SU-DHL-6 (cell line): ENCODE data around the gene PHACTR1.

ENCODE experiments used
- H2AFZ ChIP-seq: fragments of 200-600 bp; sonication (generic); 2 replicates; pipeline ENCODE4 v1.6.1; 2014; ENCODE audit warnings: low read depth, mild to moderate bottlenecking, moderate library complexity, mixed read lengths, antibody characterized with exemption, low read length; ENCODE audit not compliant: severe bottlenecking
- H3F3A ChIP-seq: fragments of 200-600 bp; shearing (Covaris generic); 2 replicates; pipeline ENCODE4 v1.6.0; 2016; ENCODE audit warnings: antibody characterized with exemption, mild to moderate bottlenecking; ENCODE audit not compliant: insufficient read depth
- H3K27ac ChIP-seq: fragments of 200-600 bp; sonication (generic); 2 replicates; pipeline ENCODE4 v1.5.1; 2016; ENCODE audit warnings: low read depth, mild to moderate bottlenecking, low read length, moderate library complexity, mixed read lengths
- H3K27me3 ChIP-seq: fragments of 200-600 bp; sonication (generic), shearing (Covaris generic); 2 replicates; pipeline ENCODE4 v1.6.0; 2014; ENCODE audit warnings: mild to moderate bottlenecking, low read length
- H3K36me3 ChIP-seq: fragments of 200-600 bp; sonication (generic); 2 replicates; pipeline ENCODE4 v1.6.1; 2014; ENCODE audit warnings: mild to moderate bottlenecking, low read length, mixed read lengths
- H3K4me2 ChIP-seq: fragments of 300-600, 200-600 bp; shearing (Covaris generic), sonication (generic); 2 replicates; pipeline ENCODE4 v1.6.0; 2014; ENCODE audit warnings: low read length, low read depth, mild to moderate bottlenecking; ENCODE audit not compliant: poor library complexity, severe bottlenecking
- H3K4me3 ChIP-seq: fragments of 200-600 bp; sonication (generic); 2 replicates; pipeline ENCODE4 v1.5.1; 2014; ENCODE audit warnings: antibody characterized with exemption, low read length, mild to moderate bottlenecking, mixed read lengths; ENCODE audit not compliant: insufficient read depth, poor library complexity, severe bottlenecking
- H3K79me2 ChIP-seq: fragments of 200-600 bp; sonication (generic); 2 replicates; pipeline ENCODE4 v1.6.1; 2014; ENCODE audit warnings: mild to moderate bottlenecking, low read length, moderate library complexity; ENCODE audit not compliant: insufficient read depth
- H3K9ac ChIP-seq: fragments of 200-600 bp; sonication (generic); 2 replicates; pipeline ENCODE4 v1.7.0; 2014; ENCODE audit warnings: mild to moderate bottlenecking, low read length
- H3K9me2 ChIP-seq: fragments of 200-600 bp; sonication (generic); replicated peaks from 2 replicates; pipeline ENCODE4 v1.6.1; 2014; ENCODE audit warnings: low read length; ENCODE audit not compliant: insufficient read depth
- H3K9me3 ChIP-seq: fragments of 200-600 bp; sonication (generic); 2 replicates; pipeline ENCODE4 v1.6.1; 2014; ENCODE audit warnings: low read length, mixed read lengths; ENCODE audit not compliant: insufficient read depth
- H4K20me1 ChIP-seq: fragments of 200-600 bp; sonication (generic); 2 replicates; pipeline ENCODE4 v1.6.1; 2014; ENCODE audit warnings: low read depth, mild to moderate bottlenecking, antibody characterized with exemption, low read length, moderate library complexity, mixed read lengths
- CTCF ChIP-seq: fragments of 200-600 bp; sonication (generic); IDR thresholded peaks from one replicate; pipeline ENCODE4 v1.5.1; 2017; ENCODE audit warnings: antibody characterized with exemption, mild to moderate bottlenecking, low read length, moderate library complexity; ENCODE audit not compliant: insufficient read depth, poor library complexity, severe bottlenecking
- EZH2phosphoT487 ChIP-seq: fragments of 200-600 bp; sonication (generic), shearing (Covaris generic); conservative IDR thresholded peaks from 2 replicates; pipeline ENCODE4 v1.6.1; 2018; ENCODE audit warnings: mild to moderate bottlenecking, antibody characterized with exemption, low read length, moderate library complexity, mixed read lengths

The PHACTR1 gene

GRCh38 chr6:13166269-13166668 lies 449.7 kb downstream of the PHACTR1 start:
- Histone ChIP-seq H2AFZ (no peak overlapping the region), H3K27ac (no peak overlapping the region), H3K4me3 (no peak overlapping the region), H3K27me3 (no peaks in the 10 kb centered on the region), H3K9me3 (no peaks in the 10 kb centered on the region), H3K4me2 (no peak overlapping the region), H3K9ac (no peak overlapping the region), H3K79me2 (no peaks in the 10 kb centered on the region), H3K36me3 (no peaks in the 10 kb centered on the region), H3K9me2 (no peaks in the 10 kb centered on the region), H4K20me1 (no peaks in the 10 kb centered on the region), H3F3A (no peaks in the 10 kb centered on the region)
- TF ChIP-seq EZH2phosphoT487 (no peak), CTCF (no peak)

GRCh38 chr6:13166916-13167315 lies 450.3 kb downstream of the PHACTR1 start:
- TF ChIP-seq EZH2phosphoT487 (no peak), CTCF (no peak)
- Histone ChIP-seq H3K4me2 (no peak overlapping the region), H3K9me2 (no peaks in the 10 kb centered on the region), H3K4me3 (no peak overlapping the region), H2AFZ (no peak overlapping the region), H3K9ac (no peak overlapping the region), H4K20me1 (no peaks in the 10 kb centered on the region), H3K27ac (no peak overlapping the region), H3F3A (no peaks in the 10 kb centered on the region), H3K9me3 (no peaks in the 10 kb centered on the region), H3K36me3 (no peaks in the 10 kb centered on the region), H3K27me3 (no peaks in the 10 kb centered on the region), H3K79me2 (no peaks in the 10 kb centered on the region)

GRCh38 chr6:13172291-13172690 lies 455.7 kb downstream of the PHACTR1 start:
- Histone ChIP-seq H3K4me3 (no peak overlapping the region), H3F3A (no peaks in the 10 kb centered on the region), H4K20me1 (no peaks in the 10 kb centered on the region), H3K79me2 (no peaks in the 10 kb centered on the region), H3K9me2 (no peaks in the 10 kb centered on the region), H3K9ac (no peak overlapping the region), H3K27me3 (no peaks in the 10 kb centered on the region), H2AFZ (no peak overlapping the region), H3K36me3 (no peaks in the 10 kb centered on the region), H3K27ac (no peak overlapping the region), H3K9me3 (no peaks in the 10 kb centered on the region), H3K4me2 (no peak overlapping the region)
- TF ChIP-seq EZH2phosphoT487 (no peak), CTCF (no peak)

- H3K79me2 ChIP-seq, result no peaks in the 10 kb centered on the region
- no peaks in the 10 kb centered on the region for H3K27me3 ChIP-seq
- H3F3A ChIP-seq, result no peaks in the 10 kb centered on the region
- no peak overlapping the region for H3K4me2 ChIP-seq
- H3K36me3 ChIP-seq, result no peaks in the 10 kb centered on the region
- TF ChIP-seq CTCF (no peak), EZH2phosphoT487 (no peak)
- H3K4me3 ChIP-seq, result no peak overlapping the region
- H3K9ac ChIP-seq, result no peak overlapping the region
- H3K9me2 ChIP-seq, result no peaks in the 10 kb centered on the region
- no peaks in the 10 kb centered on the region for H4K20me1 ChIP-seq
- H3K9me3 ChIP-seq, result no peaks in the 10 kb centered on the region
- H3K27ac ChIP-seq, result no peak overlapping the region
- no peak overlapping the region for H2AFZ ChIP-seq
Measured at GRCh38 chr6:13175087-13175486, 458.5 kb downstream of the PHACTR1 start.
